HG02678 (cell line): ENCODE measurements around the gene EEF1G.
"Not testable (repeated sequence)": the region's sequence is repeated elsewhere in the genome, so short reads cannot be mapped to it uniquely, and the experiment has no call there.

Source experiments
- ATAC-seq: cut with Tn5 transposase; IDR thresholded peaks from one replicate; pipeline ENCODE4 v1.9.1; 2021; ENCODE audit warnings: mild to moderate bottlenecking, moderate library complexity; ENCODE audit not compliant: unreplicated experiment

The EEF1G gene

GRCh38 chr11:62556108-62556874, 17.4 kb downstream of the EEF1G start:
- ATAC-seq = peak; percentile 40

GRCh38 chr11:62555464-62556107, 18.1 kb downstream of the EEF1G start:
- ATAC-seq = peak; percentile 47

GRCh38 chr11:62554387-62555167, 19.1 kb downstream of the EEF1G start:
- no peak for ATAC-seq

- ATAC-seq = no peak
These were observed 19.8 kb downstream of the EEF1G start for GRCh38 chr11:62553839-62554361.

- ATAC-seq = no peak
These were observed 20.4 kb downstream of the EEF1G start for GRCh38 chr11:62553080-62553838.

- no peak for ATAC-seq
These were observed 21.1 kb downstream of the EEF1G start for GRCh38 chr11:62552485-62553079.

GRCh38 chr11:62550478-62550877, 23.2 kb downstream of the EEF1G start:
- ATAC-seq = not testable (repeated sequence)

- no peak for ATAC-seq
These were observed 25.0 kb downstream of the EEF1G start for GRCh38 chr11:62548545-62549335.

GRCh38 chr11:62547691-62548281, 25.9 kb downstream of the EEF1G start:
- no peak for ATAC-seq

GRCh38 chr11:62546929-62547625, 26.6 kb downstream of the EEF1G start:
- no peak for ATAC-seq

GRCh38 chr11:62546244-62546928, 27.3 kb downstream of the EEF1G start, which contains the start of gene AHNAK:
Gene AHNAK (minus strand): TSS chr11:62546806. CDS start chr11:62536098, 10,708 bp downstream.
- ATAC-seq = peak; percentile 33

GRCh38 chr11:62545437-62546243, 28.1 kb downstream of the EEF1G start:
- ATAC-seq = no peak

- no peak for ATAC-seq
These were observed 28.9 kb downstream of the EEF1G start for GRCh38 chr11:62544581-62545436.

- ATAC-seq = no peak
These were observed 29.8 kb downstream of the EEF1G start for GRCh38 chr11:62543680-62544444.
